GM12891 (cell line): ENCODE results near the gene KIF24. TPM values are rescaled to one million over a fixed set of nuclear protein-coding genes. Genes with fewer than 3 reads are reported as not detected.

Source experiments
- DNase-seq: peaks from one replicate; pipeline ENCODE4 v3.0.0; 2011; ENCODE audit warnings: low spot score; ENCODE audit not compliant: insufficient read length
- FAIRE-seq: peaks from 2 replicates; lab custom pipeline; 2011; peaks lifted over from hg19 to GRCh38; lab: Jason Lieb, UNC
- PAX5 ChIP-seq: IDR thresholded peaks from 2 replicates; pipeline ENCODE4 v1.6.1; 2011; ENCODE audit warnings: low read length, moderate library complexity, mild to moderate bottlenecking; ENCODE audit not compliant: insufficient read depth, severe bottlenecking
- POLR2A ChIP-seq: IDR thresholded peaks from 2 replicates; pipeline ENCODE4 v1.6.1; 2011; ENCODE audit warnings: low read depth, low read length, control low read depth
- POLR2AphosphoS5 ChIP-seq: IDR thresholded peaks from 2 replicates; pipeline ENCODE4 v1.6.1; 2011; ENCODE audit warnings: low read depth, low read length, control low read depth
- POU2F2 ChIP-seq: IDR thresholded peaks from 2 replicates; pipeline ENCODE4 v1.6.1; 2011; ENCODE audit warnings: low read depth, mild to moderate bottlenecking, control low read depth, low read length, moderate library complexity
- SPI1 ChIP-seq: IDR thresholded peaks from 2 replicates; pipeline ENCODE4 v1.6.1; 2011; ENCODE audit warnings: low read depth, low read length, control low read depth
- TAF1 ChIP-seq: IDR thresholded peaks from 2 replicates; pipeline ENCODE4 v1.6.1; 2011; ENCODE audit warnings: low read depth, low read length, control low read depth
- polyA plus RNA-seq: library from polyadenylated mRNA; unstranded; fragments of >200 nt; gene quantifications from one replicate; pipeline ENCODE4 v1.2.1, GENCODE V29; 2012; ENCODE audit warnings: low read depth, missing spikeins, inconsistent platforms; ENCODE audit not compliant: missing spikeins

The KIF24 gene
- 1.6 TPM for polyA plus RNA-seq

DNA sequence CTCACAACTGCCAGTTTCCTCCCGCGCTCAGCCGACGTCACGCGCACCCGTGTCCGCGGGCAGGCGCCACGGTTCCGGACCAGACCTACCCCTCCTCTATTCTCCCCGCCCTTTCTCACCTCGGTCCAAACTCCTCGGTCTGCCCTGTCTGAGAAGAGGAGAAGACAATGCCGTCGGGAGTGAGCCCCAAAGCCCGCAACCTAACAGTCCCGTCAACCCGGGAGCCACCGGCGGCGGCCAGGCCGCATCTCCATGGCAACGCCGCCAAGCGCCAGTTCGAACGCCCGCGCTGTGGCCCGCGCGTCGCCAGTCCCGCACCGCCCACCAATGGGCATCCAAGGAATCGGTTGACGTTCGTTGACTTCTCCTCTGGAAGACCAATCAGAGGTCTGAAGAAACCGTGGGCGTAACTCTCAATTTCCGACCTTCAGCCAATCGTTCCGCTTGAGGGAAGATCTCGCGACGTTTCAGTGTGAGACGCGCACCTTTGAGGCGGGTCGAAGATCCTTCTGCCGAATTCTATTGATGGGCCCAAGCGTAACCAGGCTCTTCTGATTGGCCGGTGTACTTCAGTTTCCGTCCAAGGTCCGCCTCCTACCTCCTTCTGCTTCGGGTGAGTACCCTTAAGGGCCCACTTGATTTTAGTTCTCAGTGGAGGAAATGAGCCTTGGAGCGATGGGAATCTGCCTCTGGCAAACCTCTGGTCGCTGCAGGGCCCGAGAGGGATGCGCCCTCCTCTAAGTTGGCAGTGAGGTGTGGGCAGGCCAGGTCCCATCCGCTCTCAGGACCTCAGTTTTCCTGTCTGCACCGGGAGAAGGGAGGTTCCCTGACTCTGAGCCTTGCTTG is at the start of gene KIF24, which contains the start of gene NUDT2:
Gene KIF24, minus strand, starts transcription at position 282 of the 846 bp plus-strand sequence. CDS start 17,922 bp downstream, outside the sequence.
Gene NUDT2, plus strand, starts transcription at position 583 of the 846 bp plus-strand sequence. CDS start 9,471 bp downstream, outside the sequence.
- FAIRE-seq, result peak; percentile 99
- TF ChIP-seq POU2F2 (peak; percentile 65), POLR2A (peak; percentile 90; the same call in 1 of the 2 replicates), PAX5 (peak; percentile 34), POLR2AphosphoS5 (peak; percentile 87), TAF1 (peak; percentile 92), SPI1 (no peak)
- DNase-seq, result peak; percentile 85

DNA sequence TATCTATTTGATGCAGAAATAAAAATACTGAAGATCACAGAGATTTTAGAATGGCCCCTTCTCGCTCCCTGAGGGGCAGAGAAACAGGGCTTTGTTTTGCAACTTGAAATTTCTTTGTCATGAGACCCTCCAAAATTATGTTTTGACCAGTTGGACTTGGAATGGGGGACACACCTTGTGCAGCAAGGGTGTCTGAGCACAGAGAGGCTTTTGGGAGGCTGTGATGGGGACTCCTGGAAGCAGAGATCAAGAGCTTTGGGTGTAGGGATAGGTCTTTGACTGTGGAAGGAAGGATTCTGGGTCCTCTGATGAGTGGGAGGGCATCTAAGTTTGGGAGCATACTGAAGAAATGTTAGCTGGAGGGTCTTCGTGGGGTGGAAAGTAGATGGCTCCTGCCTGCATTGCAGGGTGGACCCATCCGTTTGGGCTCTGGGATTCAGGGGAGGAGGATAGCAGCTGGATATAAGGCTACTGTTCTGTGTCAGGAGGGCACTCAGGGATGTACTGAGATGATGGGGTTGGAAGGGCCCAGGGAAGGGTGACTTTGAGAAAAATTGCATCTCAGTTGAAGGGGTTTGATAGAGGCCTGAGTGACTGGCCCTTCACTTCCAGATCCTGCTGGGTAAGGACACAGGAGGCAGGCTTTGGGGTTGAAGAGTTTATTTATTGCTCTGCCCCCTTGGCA is 49.5 kb upstream of the KIF24 start:
- no peak for TF ChIP-seq TAF1
- TF ChIP-seq POLR2A, result no peak
- no peak for TF ChIP-seq PAX5
- no peak for TF ChIP-seq POU2F2
- TF ChIP-seq SPI1, result no peak
- no peak for TF ChIP-seq POLR2AphosphoS5
- no peak for FAIRE-seq
- DNase-seq, result no peak

DNA sequence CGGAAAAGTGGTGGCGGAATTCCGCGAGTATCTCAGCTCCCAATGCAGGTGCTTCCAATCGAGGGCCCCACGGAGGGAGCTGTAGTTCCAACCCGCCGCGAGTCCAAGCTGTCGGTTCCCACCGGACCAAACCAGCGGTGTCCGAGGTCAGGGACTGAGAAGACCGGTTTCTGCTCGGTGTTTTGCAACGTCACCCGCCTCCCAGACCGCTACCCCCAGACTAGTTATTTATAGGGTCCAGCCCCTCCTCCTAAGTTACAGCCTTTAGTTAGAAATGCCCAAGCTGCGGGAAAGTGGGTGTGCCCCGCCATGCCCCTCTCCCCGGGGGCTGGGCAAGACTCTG is 48.3 kb upstream of the KIF24 start:
- TF ChIP-seq POU2F2 (no peak), TAF1 (no peak), POLR2AphosphoS5 (no peak), SPI1 (no peak), PAX5 (no peak), POLR2A (no peak)
- DNase-seq (no peak), FAIRE-seq (no peak)

DNA sequence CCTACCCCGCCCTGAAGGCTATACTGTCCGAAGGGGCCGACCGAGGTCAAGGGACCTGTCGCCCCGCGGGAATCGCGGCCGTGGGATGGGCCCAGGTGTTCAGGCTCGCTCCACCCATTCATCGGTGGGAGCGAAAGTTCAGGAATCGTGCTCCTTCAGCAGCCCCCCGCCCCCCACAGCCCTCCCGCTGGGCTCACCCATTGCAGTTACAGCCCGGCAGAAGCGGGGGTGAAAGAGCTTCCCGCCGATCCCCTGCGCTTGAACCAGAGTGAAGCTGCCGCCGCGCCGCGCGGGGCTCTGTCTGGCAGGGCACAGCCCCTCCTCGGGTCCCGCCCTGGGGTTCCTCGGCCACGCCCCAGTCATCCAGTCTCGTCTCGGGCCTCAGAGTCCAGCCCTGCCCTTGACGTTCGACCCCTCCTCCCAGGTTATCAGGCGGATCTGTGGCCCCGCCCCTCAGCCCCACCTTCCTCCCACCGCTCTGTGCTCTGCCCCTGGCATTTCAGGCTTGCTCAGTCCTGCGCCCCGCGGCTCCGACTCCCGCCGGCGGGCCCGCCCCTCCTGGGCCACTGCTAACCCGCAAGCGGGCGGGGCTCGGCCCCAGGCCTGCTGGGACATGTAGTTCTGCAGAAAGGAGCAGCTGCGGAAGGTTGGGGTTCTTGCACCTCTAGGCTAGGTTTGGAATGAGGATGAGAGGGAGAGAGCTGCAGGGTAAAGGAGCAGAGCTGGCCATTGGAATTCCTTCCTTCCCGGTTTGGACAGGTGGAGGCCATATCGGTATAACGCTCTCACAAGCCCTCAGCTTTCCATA is 47.7 kb upstream of the KIF24 start, which contains the start of gene MYORG:
Gene MYORG, minus strand, starts transcription at position 303 of the 808 bp plus-strand sequence. CDS start 3,955 bp downstream, outside the sequence.
- FAIRE-seq (peak; percentile 98), DNase-seq (peak; percentile 97)
- TF ChIP-seq TAF1 (no peak), PAX5 (no peak), POU2F2 (no peak), POLR2A (no peak), POLR2AphosphoS5 (no peak), SPI1 (no peak)

DNA sequence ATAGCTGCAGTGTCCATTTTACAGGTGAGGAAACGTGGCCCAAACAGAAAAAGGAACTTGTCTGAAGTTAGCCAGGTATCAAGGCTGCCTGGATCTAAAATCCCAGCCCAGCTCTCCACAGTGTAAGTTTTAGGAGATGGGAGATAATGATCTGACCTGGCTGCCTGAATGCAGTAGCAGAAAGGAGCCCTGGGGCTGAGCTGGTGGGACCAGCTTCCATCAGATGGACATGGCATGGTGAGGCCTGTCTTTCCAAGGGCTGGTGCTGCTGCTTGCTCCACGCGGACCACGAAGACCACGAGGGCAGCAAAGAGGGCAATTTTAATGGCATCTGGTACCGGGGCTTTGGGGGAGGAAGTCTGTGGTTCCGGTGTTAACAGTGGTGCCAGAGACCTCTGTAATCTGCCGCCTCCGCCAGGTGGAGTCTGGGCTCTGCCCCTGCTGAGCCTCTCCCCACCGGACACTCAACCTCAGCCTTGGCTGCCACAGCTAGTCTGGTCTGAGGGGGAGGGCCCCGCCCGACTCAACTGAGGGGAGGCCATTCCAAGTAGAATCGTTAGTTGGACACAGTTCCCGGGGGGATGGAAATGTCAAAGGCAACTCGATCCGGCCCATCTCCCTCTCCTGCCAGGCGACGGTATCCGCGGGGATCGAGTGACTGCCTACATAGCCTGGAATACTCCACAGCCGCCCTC is 47.0 kb upstream of the KIF24 start:
- DNase-seq (no peak), FAIRE-seq (no peak)
- TF ChIP-seq TAF1 (no peak), POU2F2 (no peak), SPI1 (no peak), POLR2A (no peak), PAX5 (no peak), POLR2AphosphoS5 (no peak)

DNA sequence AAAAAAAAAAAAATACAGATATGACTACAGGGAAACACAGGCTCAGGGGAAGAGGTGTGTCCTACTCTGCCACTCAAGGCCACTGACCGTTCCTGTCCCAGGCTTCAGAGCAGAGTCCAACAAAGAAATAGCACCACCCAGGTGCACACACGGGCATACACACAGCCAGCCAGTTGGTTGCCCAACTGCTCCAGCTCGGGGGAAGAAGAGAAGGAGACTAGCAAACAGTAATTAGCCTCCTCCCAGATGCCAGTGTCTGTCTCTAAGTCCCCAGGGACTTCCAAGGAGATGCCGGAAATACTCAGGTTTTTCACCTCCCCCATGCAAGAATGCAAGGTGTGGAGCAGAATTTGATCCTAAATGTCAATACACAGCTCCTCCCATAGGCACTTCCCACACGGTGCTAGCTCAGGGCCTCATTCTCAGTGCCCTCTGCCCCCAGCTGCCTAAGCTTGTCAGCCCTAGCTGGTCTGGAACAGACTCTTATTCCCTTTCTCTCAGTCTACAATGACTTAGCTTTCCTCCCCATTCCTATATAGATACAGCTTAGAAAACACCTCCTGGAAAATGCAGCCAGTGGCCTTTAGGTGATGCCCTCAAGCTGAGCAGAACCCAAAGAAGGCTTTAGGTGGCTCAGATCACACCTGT is 46.0 kb upstream of the KIF24 start:
- DNase-seq, result no peak
- FAIRE-seq, result no peak
- TF ChIP-seq SPI1, result no peak

- no peak for TF ChIP-seq POLR2AphosphoS5
- no peak for TF ChIP-seq SPI1
- TF ChIP-seq TAF1, result no peak
- TF ChIP-seq POLR2A, result no peak
- no peak for TF ChIP-seq POU2F2
- no peak for TF ChIP-seq PAX5
- no peak for FAIRE-seq
- DNase-seq, result no peak
Measured at GRCh38 chr9:34374339-34374738, 45.3 kb upstream of the KIF24 start.

- DNase-seq (no peak), FAIRE-seq (no peak)
- TF ChIP-seq POLR2A (no peak), SPI1 (no peak), PAX5 (no peak), POLR2AphosphoS5 (no peak), POU2F2 (no peak), TAF1 (no peak)
Measured at GRCh38 chr9:34373749-34374148, 44.7 kb upstream of the KIF24 start.
